ENCODE results near the gene INPP5D.

Gene INPP5D

DNA sequence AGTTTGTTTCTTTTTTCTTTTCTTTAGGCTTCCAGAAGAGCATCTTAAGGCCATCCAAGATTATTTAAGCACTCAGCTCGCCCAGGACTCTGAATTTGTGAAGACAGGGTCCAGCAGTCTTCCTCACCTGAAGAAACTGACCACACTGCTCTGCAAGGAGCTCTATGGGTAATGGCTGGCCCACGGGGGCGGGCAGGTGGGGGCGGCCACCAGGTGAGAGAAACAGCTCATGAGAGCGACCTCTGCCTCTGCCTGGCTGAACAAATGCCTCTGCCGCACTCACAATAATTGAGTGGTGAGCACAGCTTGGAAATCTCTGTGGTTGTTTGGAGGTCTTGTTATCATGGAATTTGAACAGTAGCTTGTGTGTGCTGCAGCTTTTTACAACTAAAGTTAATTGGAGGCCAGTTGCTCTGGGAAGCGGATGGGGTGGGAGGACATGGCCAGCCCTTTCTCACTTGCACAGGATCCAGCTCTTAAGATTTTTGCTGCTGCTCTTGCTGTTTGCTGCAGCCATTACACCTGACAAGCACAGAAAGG lies 70.4 kb downstream of the INPP5D start:
- no peak for TF ChIP-seq GATA2 (IDR thresholded peaks at IDR 0.05; ENCODE audit: low read depth, low read length)
- no peak for TF ChIP-seq GATA3 (IDR thresholded peaks at IDR 0.05; ENCODE audit: low read depth, low read length)

GRCh38 chr2:233131936-233132720 lies 72.0 kb downstream of the INPP5D start:
- no peak for TF ChIP-seq GATA3 (IDR thresholded peaks at IDR 0.05; ENCODE audit: low read depth, low read length)
- TF ChIP-seq GATA2 (IDR thresholded peaks at IDR 0.05; ENCODE audit: low read depth, low read length), result no peak

GRCh38 chr2:233133239-233133638 lies 73.1 kb downstream of the INPP5D start:
- no peak for TF ChIP-seq GATA2 (IDR thresholded peaks at IDR 0.05; ENCODE audit: low read depth, low read length)
- TF ChIP-seq GATA3 (IDR thresholded peaks at IDR 0.05; ENCODE audit: low read depth, low read length), result no peak

DNA sequence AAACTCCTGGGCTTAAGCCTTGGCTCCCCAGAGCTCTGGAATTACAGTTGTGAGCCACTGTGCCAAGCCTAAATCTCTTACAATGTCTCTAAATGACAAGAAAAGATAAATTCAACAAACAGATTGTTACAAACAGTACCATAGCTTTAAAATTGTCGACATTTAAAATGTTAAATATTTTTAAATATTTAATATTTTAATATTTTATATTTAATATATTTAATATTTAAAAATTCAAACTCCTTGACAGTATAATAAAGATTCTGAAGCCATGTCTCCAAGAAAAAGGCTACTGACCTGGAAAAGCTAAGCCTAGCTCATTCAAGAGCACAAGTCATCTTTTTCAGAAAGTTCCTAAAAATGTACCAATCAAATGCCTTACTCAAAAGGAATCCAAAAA lies 75.3 kb downstream of the INPP5D start:
- TF ChIP-seq GATA2 (IDR thresholded peaks at IDR 0.05; ENCODE audit: low read depth, low read length) (no peak), GATA3 (IDR thresholded peaks at IDR 0.05; ENCODE audit: low read depth, low read length) (no peak)

- no peak for TF ChIP-seq GATA3 (IDR thresholded peaks at IDR 0.05; ENCODE audit: low read depth, low read length)
- no peak for TF ChIP-seq GATA2 (IDR thresholded peaks at IDR 0.05; ENCODE audit: low read depth, low read length)
Measured at GRCh38 chr2:233137040-233137439, 76.9 kb downstream of the INPP5D start.

DNA sequence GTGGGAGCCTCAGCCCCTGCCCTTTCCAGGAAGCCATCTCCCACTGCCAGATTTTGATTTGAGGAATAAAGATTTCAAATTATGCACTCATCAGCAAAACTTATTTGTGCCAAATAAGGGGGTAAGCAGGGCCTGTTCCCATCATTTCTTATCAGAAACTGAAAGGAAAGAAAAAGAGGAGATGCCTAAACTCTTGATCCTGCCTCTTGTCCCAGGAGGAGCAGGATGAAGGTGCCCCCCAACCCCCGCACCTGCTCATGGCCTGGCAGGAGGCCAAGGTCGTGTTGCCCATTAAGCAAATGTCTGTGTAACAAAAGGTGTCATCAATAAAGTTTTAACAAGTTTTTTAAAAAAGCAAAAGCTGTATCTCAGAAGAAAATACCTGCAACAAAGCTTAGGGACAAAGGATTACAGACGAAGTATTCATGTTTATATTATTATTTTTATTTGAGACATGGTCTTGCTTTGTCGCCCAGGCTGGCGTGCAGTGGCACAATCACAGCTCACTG lies 80.0 kb downstream of the INPP5D start:
- TF ChIP-seq GATA2 (IDR thresholded peaks at IDR 0.05; ENCODE audit: low read depth, low read length) (no peak), GATA3 (IDR thresholded peaks at IDR 0.05; ENCODE audit: low read depth, low read length) (no peak)

- TF ChIP-seq GATA3 (IDR thresholded peaks at IDR 0.05; ENCODE audit: low read depth, low read length) (no peak), GATA2 (IDR thresholded peaks at IDR 0.05; ENCODE audit: low read depth, low read length) (no peak)
Measured at GRCh38 chr2:233140978-233141377, 80.8 kb downstream of the INPP5D start.

- TF ChIP-seq GATA2 (IDR thresholded peaks at IDR 0.05; ENCODE audit: low read depth, low read length), result no peak
- TF ChIP-seq GATA3 (IDR thresholded peaks at IDR 0.05; ENCODE audit: low read depth, low read length), result no peak
Measured at GRCh38 chr2:233141901-233142300, 81.8 kb downstream of the INPP5D start.

DNA sequence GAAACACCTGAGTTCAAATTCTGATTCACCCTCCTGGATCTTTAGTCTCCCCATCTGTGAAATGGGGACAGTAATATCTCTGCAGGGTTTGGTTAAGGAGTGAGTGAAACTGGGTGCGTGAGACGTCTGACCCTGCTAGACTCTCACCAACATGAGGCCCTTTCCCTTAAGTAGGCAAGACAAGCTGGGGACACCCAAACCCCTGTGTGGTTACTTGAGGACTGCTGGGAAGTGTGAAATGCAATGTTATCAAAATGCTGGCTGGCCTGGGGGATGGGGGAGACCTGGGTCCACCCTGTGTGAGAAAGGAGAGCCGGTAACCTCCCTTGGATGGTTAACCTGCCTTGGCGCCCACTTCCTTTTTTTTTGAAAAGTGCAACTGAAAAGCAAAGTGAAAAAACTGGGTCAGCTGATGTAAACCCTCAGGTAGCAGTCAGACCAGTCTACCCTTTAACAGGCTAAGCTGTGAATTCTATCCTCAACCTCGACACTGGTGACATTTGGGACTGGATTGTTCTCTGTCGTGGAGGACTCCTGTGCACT lies 82.3 kb downstream of the INPP5D start:
- TF ChIP-seq GATA3 (IDR thresholded peaks at IDR 0.05; ENCODE audit: low read depth, low read length), result no peak
- no peak for TF ChIP-seq GATA2 (IDR thresholded peaks at IDR 0.05; ENCODE audit: low read depth, low read length)

DNA sequence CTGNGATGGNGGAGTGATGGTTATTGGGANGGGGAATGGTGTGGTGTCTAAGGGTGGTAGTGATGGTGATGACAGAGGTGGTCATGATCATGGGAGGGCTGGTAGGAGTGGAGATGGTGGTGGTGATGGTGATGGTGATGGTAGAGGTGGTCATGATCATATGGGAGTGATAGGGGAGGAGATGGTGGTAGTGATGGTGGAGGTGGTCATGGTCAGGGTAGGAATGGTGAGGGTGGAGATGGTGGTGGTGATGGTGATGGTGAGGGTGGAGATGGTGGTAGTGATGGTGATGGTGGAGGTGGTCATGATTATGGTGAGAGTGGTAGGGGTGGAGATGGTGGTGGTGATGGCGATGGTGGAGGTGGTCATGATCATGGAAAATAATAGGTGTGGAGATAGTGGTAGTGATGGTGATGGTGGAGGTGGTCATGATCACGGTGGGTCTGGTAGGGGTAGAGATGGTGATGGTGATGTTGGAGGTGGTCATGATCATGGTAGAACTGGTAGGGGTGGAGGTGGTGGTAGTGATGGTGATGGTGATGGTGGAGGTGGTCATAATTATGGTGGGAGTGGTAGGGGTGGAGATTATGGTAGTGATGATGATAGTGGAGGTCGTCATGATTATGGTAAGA lies 83.7 kb downstream of the INPP5D start:
- TF ChIP-seq GATA3 (IDR thresholded peaks at IDR 0.05; ENCODE audit: low read depth, low read length), result no peak
- TF ChIP-seq GATA2 (IDR thresholded peaks at IDR 0.05; ENCODE audit: low read depth, low read length), result no peak

DNA sequence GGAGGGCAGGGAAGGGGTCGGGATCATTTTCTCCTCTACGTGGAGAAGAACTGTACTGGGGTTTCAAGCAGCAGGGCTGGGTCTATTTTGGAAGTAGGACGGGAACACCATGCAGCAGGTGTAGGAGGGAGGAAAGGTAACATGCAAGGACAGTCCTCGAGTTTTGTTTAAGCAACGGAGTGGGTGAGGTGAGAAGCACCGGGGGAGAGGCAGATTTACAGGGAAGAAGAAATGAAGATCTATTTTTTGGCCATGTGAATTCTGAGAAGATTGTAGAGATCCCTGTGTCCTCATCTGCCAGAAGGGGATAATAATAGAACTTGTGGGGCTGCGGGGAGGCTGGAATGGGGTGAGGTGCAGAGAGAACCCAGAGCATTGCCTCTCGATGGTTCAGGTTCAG lies 85.6 kb downstream of the INPP5D start:
- TF ChIP-seq GATA2 (IDR thresholded peaks at IDR 0.05; ENCODE audit: low read depth, low read length) (no peak), GATA3 (IDR thresholded peaks at IDR 0.05; ENCODE audit: low read depth, low read length) (no peak)

DNA sequence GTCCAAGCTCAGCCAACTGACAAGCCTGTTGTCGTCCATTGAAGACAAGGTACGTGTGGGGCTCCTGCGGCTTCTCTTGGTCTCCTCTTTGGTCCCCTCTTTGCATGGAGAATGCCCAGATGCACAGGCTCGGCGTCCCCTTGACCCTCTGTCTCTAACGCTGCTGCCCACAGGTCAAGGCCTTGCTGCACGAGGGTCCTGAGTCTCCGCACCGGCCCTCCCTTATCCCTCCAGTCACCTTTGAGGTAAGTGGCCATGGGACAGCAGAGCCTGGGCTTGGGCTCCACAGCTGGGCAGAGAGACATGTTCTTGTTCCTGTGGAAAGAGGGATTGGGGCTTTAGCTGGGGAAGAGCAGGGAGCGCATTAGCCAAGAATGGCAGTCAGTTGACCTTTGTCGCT lies 86.1 kb downstream of the INPP5D start:
- TF ChIP-seq GATA3 (IDR thresholded peaks at IDR 0.05; ENCODE audit: low read depth, low read length) (no peak), GATA2 (IDR thresholded peaks at IDR 0.05; ENCODE audit: low read depth, low read length) (no peak)

DNA sequence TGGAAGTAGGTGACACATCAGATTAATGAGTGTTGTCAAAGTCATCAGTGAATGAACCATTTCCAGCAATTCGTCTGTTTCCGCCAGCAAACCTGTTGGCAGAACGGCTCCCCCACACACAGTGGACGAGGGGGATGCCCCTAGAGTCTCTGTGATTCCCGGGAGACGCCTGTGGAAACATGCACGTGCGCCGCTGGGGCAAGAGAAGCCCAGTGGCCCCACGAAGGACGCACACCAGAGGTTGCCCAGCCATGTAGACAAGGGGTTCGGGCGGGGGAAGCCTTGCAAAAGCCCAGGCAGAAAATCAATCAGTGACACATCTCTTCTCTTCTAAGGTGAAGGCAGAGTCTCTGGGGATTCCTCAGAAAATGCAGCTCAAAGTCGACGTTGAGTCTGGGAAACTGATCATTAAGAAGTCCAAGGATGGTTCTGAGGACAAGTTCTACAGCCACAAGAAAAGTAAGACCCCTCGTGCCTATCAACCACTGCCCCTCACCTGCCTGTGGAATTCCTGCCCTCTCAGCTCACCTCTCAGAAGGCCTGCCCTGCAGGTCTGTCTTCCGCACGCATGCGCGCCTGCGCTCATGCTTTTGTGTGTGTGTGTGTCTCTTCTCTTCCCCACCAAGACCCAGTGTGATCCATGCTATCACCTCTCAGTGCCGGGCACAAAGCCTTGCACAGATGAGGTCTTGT lies 87.1 kb downstream of the INPP5D start:
- TF ChIP-seq GATA3 (IDR thresholded peaks at IDR 0.05; ENCODE audit: low read depth, low read length) (no peak), GATA2 (IDR thresholded peaks at IDR 0.05; ENCODE audit: low read depth, low read length) (no peak)

- TF ChIP-seq GATA2 (IDR thresholded peaks at IDR 0.05; ENCODE audit: low read depth, low read length) (no peak), GATA3 (IDR thresholded peaks at IDR 0.05; ENCODE audit: low read depth, low read length) (no peak)
Measured at GRCh38 chr2:233147829-233148167, 87.7 kb downstream of the INPP5D start.

Measured in SH-SY5Y (cell line).